Prostate gland (tissue), 2 donors: ENCODE measurements around the gene INTS7.

Experiments
- POLR2A ChIP-seq: fragments of 450-650 bp; IDR thresholded peaks from one replicate; pipeline ENCODE4 v1.6.1; 2016; ENCODE audit warnings: antibody characterized with exemption, mild to moderate bottlenecking
- POLR2AphosphoS5 ChIP-seq: sonication (generic); formaldehyde crosslinking; IDR thresholded peaks from one replicate; pipeline ENCODE4 v1.6.1; 2017; ENCODE audit warnings: antibody characterized with exemption
- TF ChIP-seq, protein P1 (sequence below), 4 experiments: fragments of 200-600 bp in 2 of 4; fragments of 450-650 bp in 2 of 4; sonication (generic) in 2 of 4; IDR thresholded peaks; 1 replicate in 3 of 4; 2 replicates in 1 of 4; pipeline ENCODE4 v1.5.1; 2016 to 2019; ENCODE audit warnings: antibody characterized with exemption in 4 of 4, mild to moderate bottlenecking in 2 of 4, moderate library complexity in 2 of 4

DNA sequence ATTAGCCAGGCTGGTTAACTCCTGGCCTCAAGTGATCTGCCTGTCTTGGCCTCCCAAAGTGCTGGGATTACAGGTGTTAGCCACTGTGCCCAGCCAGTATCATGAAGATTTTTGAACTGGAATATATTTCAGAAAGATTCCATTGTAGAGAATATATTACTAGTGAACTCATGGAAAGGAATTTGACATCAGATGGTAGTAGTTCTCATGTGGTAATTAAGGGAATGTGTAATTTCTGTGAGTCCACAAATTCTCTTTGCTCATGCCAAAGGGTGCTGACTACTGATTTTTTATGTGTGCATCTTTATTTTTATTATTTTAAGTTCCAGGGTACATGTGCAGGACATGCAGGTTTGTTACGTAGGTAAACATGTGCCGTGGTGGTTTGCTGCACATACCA, 10.6 kb upstream of the INTS7 start:
- TF ChIP-seq POLR2A (no peak), POLR2AphosphoS5 (no peak)
- TF ChIP-seq, protein P1, sequence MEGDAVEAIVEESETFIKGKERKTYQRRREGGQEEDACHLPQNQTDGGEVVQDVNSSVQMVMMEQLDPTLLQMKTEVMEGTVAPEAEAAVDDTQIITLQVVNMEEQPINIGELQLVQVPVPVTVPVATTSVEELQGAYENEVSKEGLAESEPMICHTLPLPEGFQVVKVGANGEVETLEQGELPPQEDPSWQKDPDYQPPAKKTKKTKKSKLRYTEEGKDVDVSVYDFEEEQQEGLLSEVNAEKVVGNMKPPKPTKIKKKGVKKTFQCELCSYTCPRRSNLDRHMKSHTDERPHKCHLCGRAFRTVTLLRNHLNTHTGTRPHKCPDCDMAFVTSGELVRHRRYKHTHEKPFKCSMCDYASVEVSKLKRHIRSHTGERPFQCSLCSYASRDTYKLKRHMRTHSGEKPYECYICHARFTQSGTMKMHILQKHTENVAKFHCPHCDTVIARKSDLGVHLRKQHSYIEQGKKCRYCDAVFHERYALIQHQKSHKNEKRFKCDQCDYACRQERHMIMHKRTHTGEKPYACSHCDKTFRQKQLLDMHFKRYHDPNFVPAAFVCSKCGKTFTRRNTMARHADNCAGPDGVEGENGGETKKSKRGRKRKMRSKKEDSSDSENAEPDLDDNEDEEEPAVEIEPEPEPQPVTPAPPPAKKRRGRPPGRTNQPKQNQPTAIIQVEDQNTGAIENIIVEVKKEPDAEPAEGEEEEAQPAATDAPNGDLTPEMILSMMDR (IDR thresholded peaks at IDR 0.05): no peak
